NCI-H2081 treated with DMSO at 0.1 percent for 48 hours (cell line): ENCODE measurements around the gene SPIN1.

Experiments
- DNase-seq: peaks from one replicate; lab custom pipeline; 2025; lab: John Stamatoyannopoulos, UW

SPIN1 gene

DNA sequence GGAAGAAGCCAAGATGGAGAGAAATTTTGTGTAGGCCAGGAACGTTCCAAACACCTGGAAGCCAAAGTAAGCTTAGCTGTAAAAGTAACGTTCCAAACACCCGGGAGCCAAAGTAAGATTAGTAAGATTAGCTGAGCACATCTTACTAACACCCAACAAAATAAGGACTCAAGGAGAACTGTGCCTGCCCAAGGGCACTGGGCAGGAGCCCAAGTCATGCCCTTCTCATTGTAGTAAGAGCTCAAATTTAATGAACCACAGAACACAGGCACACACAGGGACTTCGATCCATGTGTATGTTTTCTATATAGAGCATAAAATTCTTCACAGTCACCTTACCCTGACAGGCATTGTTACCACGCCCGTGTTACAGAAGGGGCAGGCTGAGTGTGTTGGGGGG, 110.6 kb downstream of the SPIN1 start:
- DNase-seq, result no peak

DNA sequence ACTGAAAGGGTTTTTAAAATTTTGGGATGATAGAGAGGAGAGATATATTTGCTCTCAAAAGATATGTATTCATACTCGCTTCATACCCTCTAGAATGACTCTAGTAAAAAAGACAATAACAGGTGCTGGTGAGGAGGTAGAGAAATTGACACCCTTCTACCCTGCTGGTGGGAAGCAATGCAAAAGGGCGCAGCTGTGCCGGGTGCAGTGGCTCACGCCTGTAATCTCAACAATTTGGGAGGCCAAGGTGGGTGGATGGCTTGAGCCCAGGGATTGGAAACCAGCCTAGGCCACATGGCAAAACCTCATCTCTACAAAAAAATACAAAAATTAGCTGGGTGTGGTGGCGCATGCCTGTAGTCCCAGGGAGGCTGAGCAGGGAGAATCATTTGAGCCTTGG, 112.8 kb downstream of the SPIN1 start:
- DNase-seq, result no peak

DNA sequence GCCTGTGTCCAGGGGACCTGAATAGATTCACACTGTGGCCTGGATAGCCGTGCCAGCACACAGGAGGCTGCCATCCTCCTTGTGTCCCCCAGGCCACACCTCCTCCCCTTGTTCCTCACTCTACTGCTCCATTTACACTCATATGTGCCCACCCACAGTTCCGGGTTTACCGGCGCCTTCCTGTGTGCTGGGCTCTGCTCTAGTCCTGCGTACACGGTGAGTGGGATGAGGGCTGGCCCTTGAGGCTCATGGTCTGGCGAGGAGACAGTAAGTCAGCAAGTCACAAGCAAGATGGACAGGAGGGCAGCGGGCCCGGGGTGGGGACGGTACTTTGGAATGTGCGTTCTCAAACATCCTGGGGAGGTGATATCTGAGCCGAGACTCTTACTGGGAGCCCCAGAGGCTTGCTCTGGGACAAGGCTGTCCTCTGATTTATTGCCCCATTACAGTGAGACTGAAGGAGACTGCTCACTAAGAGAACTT, 114.3 kb downstream of the SPIN1 start:
- no peak for DNase-seq

DNA sequence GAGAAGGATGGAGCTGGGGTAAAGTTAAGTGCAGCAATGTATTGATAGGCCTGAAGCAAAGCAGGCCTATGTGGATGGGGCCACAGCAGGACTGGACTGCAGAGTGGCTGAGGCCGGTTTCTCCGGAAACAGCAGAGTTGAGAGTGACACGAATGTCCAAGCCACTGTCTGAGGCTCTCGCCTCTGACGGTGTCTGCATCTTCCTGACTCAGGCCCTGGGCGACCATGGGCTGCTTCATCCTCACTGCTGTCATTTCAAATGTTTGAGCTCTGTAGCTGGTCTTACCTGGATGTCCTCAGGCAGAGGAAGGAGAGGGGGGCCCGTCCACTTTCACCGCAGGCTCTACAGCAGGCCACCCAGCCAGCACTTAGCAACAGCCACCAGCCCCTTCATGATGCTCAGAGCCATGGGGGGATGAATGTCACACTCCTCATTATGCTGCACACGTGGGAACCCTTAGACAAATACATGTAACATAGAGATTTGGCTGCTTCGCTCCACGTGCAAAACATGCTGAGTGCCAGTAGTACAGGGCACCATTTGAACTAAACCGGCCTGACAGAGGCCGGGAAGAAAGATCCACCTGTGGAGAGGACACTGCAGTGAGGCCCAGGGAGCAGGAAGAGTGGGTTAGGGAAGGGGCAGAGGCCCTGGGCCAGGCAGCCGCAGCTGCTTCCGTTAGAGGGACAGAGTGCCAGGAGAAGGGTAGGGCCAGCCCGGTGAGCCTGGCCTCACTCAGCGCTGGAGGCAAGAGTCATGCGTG, 115.0 kb downstream of the SPIN1 start:
- no peak for DNase-seq

DNA sequence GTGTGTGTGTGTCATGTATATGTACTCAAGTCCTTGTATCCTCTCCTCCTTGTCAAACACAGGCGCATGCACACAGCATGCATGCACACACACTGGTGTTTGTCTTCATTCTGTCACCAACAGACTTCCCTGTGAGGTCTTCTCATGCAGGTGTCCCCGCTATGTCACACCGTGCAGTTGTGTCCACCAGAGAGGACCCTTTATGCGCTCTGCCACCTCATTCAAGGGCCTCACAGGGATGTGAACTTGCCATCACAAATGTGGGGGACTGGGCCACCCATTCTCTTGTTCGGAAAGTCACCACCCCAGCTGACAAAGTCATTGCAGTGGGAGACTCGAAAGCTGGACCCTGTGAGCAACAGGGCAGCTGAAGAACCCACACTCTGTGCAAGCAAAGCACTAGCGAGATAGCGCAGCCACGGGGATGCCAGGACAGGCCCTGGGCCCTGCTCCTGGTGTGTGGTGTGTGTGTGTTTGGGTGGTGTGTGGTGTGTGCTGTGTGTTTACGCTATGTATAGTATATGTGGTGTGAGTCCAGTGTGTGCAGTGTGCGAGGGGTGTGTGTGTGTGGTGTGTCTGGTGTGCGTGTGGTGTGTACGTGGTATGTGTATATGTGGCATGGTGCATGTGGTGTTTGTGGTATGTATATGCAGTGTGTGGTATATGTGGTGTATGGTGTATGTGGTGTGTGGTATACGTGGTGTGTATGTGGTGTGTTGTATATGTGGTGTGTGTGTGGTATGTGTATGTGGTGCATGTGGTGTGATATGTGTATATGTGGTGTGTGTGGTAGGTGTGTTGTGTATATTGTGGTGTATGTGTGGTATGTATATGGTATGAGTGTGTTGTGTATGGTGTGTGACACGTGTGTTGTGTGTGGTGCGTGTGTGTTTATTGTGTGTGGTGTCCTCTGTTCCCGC, 115.9 kb downstream of the SPIN1 start:
- no peak for DNase-seq

DNA sequence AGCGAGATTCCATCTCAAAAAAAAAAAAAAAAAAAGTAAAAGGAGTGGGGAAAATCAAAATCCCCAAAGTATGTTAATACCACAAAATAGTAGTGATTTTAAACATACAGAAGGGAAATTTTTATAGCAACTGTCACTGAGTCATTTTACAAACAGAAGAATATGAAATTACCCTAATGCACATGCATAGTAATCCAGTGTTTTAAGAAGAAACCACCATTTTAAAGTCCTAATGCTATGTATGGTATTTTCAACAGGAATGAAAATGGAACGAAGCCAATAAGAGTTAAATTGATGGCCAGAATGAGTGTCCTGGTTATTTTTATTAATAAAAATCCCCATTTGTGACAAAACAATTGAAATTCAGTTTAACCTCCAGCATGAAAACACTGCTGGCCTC, 120.1 kb downstream of the SPIN1 start:
- DNase-seq, result no peak

DNA sequence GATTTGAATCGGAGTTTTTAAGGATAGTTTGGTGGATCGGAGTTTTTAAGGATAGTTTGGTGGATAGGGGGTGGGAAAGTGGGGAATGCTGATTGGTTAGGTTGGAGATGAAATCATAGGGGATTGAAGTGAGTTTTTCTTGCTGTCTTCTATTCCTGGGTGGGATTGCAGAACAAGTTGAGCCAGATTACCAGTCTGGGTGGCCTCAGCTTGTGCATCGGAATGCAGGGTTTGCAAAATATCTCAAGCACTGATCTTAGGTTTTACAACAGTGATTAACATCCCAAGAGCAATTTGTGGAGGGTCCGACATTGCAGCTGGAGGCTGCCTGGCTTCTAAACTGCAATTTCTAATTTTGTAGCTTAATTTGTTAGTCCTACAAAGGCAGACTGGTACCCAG, 123.7 kb downstream of the SPIN1 start:
- DNase-seq, result no peak

DNA sequence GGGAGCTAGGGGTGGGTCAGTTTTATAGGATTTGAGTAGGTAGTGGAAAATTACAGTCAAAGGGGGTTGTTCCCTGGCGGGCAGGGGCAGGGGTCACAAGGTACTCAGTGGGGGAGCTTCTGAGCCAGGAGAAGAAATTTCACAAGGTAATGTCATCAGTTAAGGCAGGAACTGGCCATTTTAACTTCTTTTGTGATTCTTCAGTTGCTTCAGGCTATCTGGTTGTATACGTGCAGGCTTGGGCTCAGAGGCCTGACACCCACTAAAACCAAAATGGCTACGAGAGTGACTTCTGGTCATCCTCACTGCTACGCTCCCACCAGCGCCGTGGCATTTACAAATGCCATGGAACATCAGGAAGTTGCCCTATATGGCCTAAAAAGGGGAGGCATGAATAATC, 126.0 kb downstream of the SPIN1 start:
- DNase-seq, result no peak

DNA sequence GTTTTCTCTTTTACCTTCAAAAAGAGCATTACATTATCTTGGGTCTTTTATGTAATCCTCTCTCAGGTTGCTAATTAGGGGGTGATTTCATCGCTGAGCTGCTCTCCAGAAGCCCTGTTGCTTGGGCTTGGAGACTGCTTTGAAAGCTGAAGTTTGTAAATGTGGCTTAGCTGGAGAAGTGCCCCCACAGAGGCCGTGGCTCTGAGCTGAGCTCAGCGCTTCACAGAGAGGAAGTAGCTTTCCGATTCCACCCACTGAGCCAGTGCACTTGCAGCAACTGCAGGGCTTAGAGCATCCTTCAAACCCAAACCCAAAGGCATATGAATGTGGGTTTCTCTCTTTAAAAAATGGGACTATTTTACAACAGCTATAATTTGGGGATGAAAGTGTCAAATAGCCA, 133.1 kb downstream of the SPIN1 start:
- DNase-seq, result no peak

DNA sequence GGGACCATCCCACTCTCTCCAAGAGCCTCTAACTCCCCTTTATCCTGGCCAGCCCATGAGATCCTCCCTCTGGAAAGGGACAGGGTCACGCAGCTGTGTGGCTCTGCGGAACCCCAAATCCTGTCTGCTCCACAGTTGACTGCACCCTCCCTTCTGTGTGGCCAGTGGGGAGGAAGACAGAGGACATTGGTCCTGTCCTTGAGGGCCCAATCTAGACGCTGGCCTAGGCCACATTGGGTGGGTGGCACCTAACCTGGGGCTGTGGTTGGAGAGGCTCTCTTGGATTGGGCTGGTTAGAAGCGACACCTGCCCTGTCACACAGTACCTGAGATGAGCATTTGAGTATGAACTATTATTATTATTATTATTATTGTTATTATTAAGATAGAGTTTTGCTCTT, 134.1 kb downstream of the SPIN1 start:
- DNase-seq, result no peak

DNA sequence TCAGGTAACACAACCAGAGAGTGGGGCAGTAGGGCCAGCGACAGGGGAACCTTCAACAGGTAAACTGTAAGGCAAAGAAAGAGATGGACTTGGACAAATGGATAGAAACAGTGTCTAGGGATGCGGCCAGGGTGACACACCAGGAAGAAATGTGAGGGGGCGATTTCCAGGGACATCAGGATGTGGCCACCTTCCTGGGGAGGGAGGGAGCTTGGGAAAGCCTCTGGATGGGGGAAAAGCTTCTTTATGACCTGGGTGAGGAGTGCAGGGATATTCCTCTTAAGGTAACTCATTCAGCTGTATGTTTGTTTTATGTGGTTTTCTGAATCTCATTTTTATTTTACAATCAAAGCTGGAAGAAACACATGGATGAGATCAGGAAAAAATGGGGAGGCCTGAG, 134.8 kb downstream of the SPIN1 start:
- no peak for DNase-seq

DNA sequence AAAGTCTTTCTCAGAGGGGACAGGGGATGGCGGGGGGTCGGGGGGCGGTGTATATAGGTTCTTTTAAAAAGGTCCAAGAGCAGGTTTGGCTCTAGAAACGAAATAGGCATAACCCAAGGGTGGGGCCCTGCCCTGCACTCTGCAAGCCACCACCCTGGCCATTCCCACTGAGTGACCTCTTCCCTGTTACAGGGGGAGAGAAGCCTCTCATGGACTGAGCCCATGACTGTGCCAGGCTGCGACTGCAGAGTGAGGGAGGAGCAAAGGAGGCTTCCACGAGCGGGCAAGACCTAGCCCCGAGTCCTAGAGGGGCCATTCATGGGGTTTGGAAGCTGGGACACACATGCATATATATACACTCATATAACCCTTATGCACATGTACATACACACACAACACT, 136.7 kb downstream of the SPIN1 start:
- no peak for DNase-seq

DNA sequence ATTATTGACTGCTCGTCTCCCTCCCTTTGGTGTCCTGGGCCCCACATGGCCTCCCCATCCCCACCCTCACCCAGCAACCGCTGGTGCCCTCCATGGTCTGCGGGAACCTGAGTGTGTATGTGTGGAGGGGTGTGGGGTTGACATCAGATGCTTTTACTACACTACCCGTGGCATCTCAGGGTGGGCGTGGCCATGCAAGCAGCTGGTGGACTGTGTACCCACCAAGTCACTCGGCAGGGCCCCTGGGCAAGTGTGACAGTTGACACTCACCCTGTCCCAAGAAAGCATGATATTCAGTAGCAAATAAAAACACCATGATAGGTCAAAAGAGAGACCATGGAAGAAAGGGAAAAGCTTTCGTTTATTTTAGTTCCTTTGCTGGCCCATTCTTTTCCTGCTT, 139.4 kb downstream of the SPIN1 start:
- DNase-seq, result no peak
